WTC11 (cell line): ENCODE measurements around the gene KIF21B. TPM values are rescaled to one million over a fixed set of nuclear protein-coding genes. Genes with fewer than 3 reads are reported as not detected.

ENCODE experiments used
- ATAC-seq: fragments of 200-7000 bp; cut with Tn5 transposase; 2 replicates; pipeline ENCODE4 v1.10.0; 2021; ENCODE audit warnings: mild to moderate bottlenecking, moderate library complexity
- CTCF ChIA-PET: fragments of 300-600 bp; sonication (Branson Sonifier 250); formaldehyde crosslinking; loops from one replicate; lab custom pipeline; 2021; ENCODE audit warnings: antibody characterized with exemption; lab: Charles Lee
- POLR2A ChIA-PET: fragments of 350-600 bp; sonication (Branson Sonifier 250); formaldehyde crosslinking; loops from one replicate; lab custom pipeline; 2021; ENCODE audit warnings: antibody characterized with exemption; lab: Charles Lee
- DNase-seq: peaks from one replicate; pipeline ENCODE4 v3.0.0; 2021; ENCODE audit warnings: low spot score
- H3K27ac Mint-ChIP-seq: 2 replicates; pipeline ENCODE4 v1.8.0; 2021; ENCODE audit warnings: mixed read lengths
- H3K27me3 Mint-ChIP-seq: 2 replicates; pipeline ENCODE4 v1.8.0; 2021; ENCODE audit warnings: low read depth, mild to moderate bottlenecking, moderate library complexity, mixed read lengths
- H3K36me3 Mint-ChIP-seq: 2 replicates; pipeline ENCODE4 v1.8.0; 2021; ENCODE audit warnings: mixed read lengths
- H3K4me1 Mint-ChIP-seq: 2 replicates; pipeline ENCODE4 v1.8.0; 2022; ENCODE audit warnings: mixed read lengths
- H3K4me3 Mint-ChIP-seq: 2 replicates; pipeline ENCODE4 v1.8.0; 2021; ENCODE audit warnings: mild to moderate bottlenecking, moderate library complexity, mixed read lengths
- H3K9me3 Mint-ChIP-seq: 2 replicates; pipeline ENCODE4 v1.8.0; 2021; ENCODE audit warnings: mixed read lengths
- ARID4B ChIP-seq: sonication (generic); formaldehyde crosslinking; IDR thresholded peaks from 2 replicates; pipeline ENCODE4 v1.8.0; 2023; ENCODE audit warnings: missing genetic modification reagents, mild to moderate bottlenecking, borderline replicate concordance
- ATF1 ChIP-seq: sonication (generic); formaldehyde crosslinking; IDR thresholded peaks from 2 replicates; pipeline ENCODE4 v1.8.1; 2023; ENCODE audit warnings: mild to moderate bottlenecking, moderate library complexity, missing genetic modification reagents
- CREM ChIP-seq: sonication (generic); formaldehyde crosslinking; IDR thresholded peaks from 2 replicates; pipeline ENCODE4 v1.8.1; 2022; ENCODE audit warnings: mild to moderate bottlenecking, missing genetic modification reagents, moderate library complexity
- CTCF ChIP-seq: fragments of 200-600 bp; IDR thresholded peaks from 2 replicates; pipeline ENCODE4 v1.8.0; 2022; ENCODE audit warnings: antibody characterized with exemption
- FOXK1 ChIP-seq: sonication (generic); formaldehyde crosslinking; IDR thresholded peaks from 2 replicates; pipeline ENCODE4 v1.8.0; 2022; ENCODE audit warnings: mild to moderate bottlenecking, moderate library complexity, missing genetic modification reagents
- GABPB1 ChIP-seq: sonication (generic); formaldehyde crosslinking; IDR thresholded peaks from 2 replicates; pipeline ENCODE4 v1.8.1; 2023; ENCODE audit warnings: mild to moderate bottlenecking, missing genetic modification reagents
- HMGXB4 ChIP-seq: sonication (generic); formaldehyde crosslinking; IDR thresholded peaks from 2 replicates; pipeline ENCODE4 v1.8.1; 2023; ENCODE audit warnings: mild to moderate bottlenecking, moderate library complexity, missing genetic modification reagents
- JUN ChIP-seq: sonication (generic); formaldehyde crosslinking; IDR thresholded peaks from 2 replicates; pipeline ENCODE4 v1.8.0; 2023; ENCODE audit warnings: mild to moderate bottlenecking, missing genetic modification reagents
- MAX ChIP-seq: sonication (generic); formaldehyde crosslinking; IDR thresholded peaks from 2 replicates; pipeline ENCODE4 v1.8.0; 2022; ENCODE audit warnings: mild to moderate bottlenecking, missing genetic modification reagents
- MXD4 ChIP-seq: fragments of 250-450 bp; sonication (Bioruptor Pico); IDR thresholded peaks from 2 replicates; pipeline ENCODE4 v1.8.0; 2021; ENCODE audit warnings: mild to moderate bottlenecking, moderate library complexity, borderline replicate concordance
- NFATC4 ChIP-seq: fragments of 250-450 bp; sonication (Bioruptor Pico); IDR thresholded peaks from 2 replicates; pipeline ENCODE4 v1.9.0; 2021; ENCODE audit warnings: mild to moderate bottlenecking
- NFE2L1 ChIP-seq: sonication (generic); formaldehyde crosslinking; IDR thresholded peaks from 2 replicates; pipeline ENCODE4 v1.8.1; 2023; ENCODE audit warnings: missing genetic modification reagents
- NR2C2 ChIP-seq: sonication (generic); formaldehyde crosslinking; IDR thresholded peaks from 2 replicates; pipeline ENCODE4 v1.8.0; 2022; ENCODE audit warnings: mild to moderate bottlenecking, missing genetic modification reagents
- NR3C1 ChIP-seq: sonication (generic); formaldehyde crosslinking; conservative IDR thresholded peaks from 2 replicates; pipeline ENCODE4 v1.8.1; 2023; ENCODE audit warnings: low read depth, mild to moderate bottlenecking, missing genetic modification reagents
- PRDM15 ChIP-seq: sonication (generic); formaldehyde crosslinking; IDR thresholded peaks from 2 replicates; pipeline ENCODE4 v1.8.0; 2022; ENCODE audit warnings: missing genetic modification reagents
- PRRX2 ChIP-seq: fragments of 250-450 bp; sonication (Bioruptor Pico); IDR thresholded peaks from 2 replicates; pipeline ENCODE4 v1.8.0; 2021; ENCODE audit warnings: mild to moderate bottlenecking
- SOX15 ChIP-seq: fragments of 250-450 bp; sonication (Bioruptor Pico); IDR thresholded peaks from 2 replicates; pipeline ENCODE4 v1.9.0; 2021; ENCODE audit warnings: mild to moderate bottlenecking
- ZBTB21 ChIP-seq: sonication (generic); formaldehyde crosslinking; IDR thresholded peaks from 2 replicates; pipeline ENCODE4 v1.8.1; 2023; ENCODE audit warnings: mild to moderate bottlenecking, missing genetic modification reagents, borderline replicate concordance
- ZMAT4 ChIP-seq: fragments of 250-450 bp; sonication (Bioruptor Pico); IDR thresholded peaks from 2 replicates; pipeline ENCODE4 v1.9.0; 2021; ENCODE audit warnings: mild to moderate bottlenecking
- ZNF121 ChIP-seq: sonication (generic); formaldehyde crosslinking; IDR thresholded peaks from 2 replicates; pipeline ENCODE4 v1.8.0; 2023; ENCODE audit warnings: missing genetic modification reagents
- ZNF219 ChIP-seq: sonication (generic); formaldehyde crosslinking; IDR thresholded peaks from 2 replicates; pipeline ENCODE4 v1.8.0; 2023; ENCODE audit warnings: missing genetic modification reagents, mild to moderate bottlenecking, borderline replicate concordance
- ZNF263 ChIP-seq: sonication (generic); formaldehyde crosslinking; IDR thresholded peaks from 2 replicates; pipeline ENCODE4 v1.8.1; 2022; ENCODE audit warnings: low read depth, mild to moderate bottlenecking, moderate library complexity, missing genetic modification reagents
- ZNF512 ChIP-seq: sonication (generic); formaldehyde crosslinking; IDR thresholded peaks from 2 replicates; pipeline ENCODE4 v1.8.1; 2022; ENCODE audit warnings: missing genetic modification reagents, borderline replicate concordance
- total RNA-seq: library from RNA; stranded (reverse); gene quantifications from 3 replicates; pipeline ENCODE4 v1.2.3, GENCODE V29; 2021

KIF21B gene
- total RNA-seq, 1 experiment from 2014 or later, result 19.4 TPM

GRCh38 chr1:201041011-201041410, 17.5 kb upstream of the KIF21B start:
- ChIA-PET CTCF (interaction anchor here (1.3 to 10.1 kb wide), 5 partner anchors 17 to 78 kb away, joined by 5 to 153 read pairs (median 94); partner anchors contain the start of gene KIF21B), POLR2A (no interaction called here)
- DNase-seq, result no peak
- TF ChIP-seq ZMAT4 (CRISPR knock-in tag) (no peak), MXD4 (CRISPR knock-in tag) (no peak), GABPB1 (CRISPR knock-in tag) (no peak), CREM (CRISPR knock-in tag) (no peak), NFATC4 (CRISPR knock-in tag) (no peak), NR3C1 (no peak), FOXK1 (CRISPR knock-in tag) (no peak), PRRX2 (CRISPR knock-in tag) (no peak), ZNF219 (CRISPR knock-in tag) (no peak), SOX15 (CRISPR knock-in tag) (no peak)
- Mint-ChIP-seq H3K4me1 (no peaks in the 10 kb centered on the region), H3K27ac (no peak overlapping the region), H3K36me3 (no peaks in the 10 kb centered on the region), H3K27me3 (no peaks in the 10 kb centered on the region), H3K9me3 (no peaks in the 10 kb centered on the region), H3K4me3 (no peak overlapping the region)
- ATAC-seq, result peak; percentile 29

GRCh38 chr1:201039876-201040275, 16.4 kb upstream of the KIF21B start:
- H3K36me3 Mint-ChIP-seq, result no peaks in the 10 kb centered on the region
- ATAC-seq (no peak), DNase-seq (no peak)
- no peak overlapping the region for H3K27ac Mint-ChIP-seq
- H3K9me3 Mint-ChIP-seq, result no peaks in the 10 kb centered on the region
- ChIA-PET CTCF (interaction anchor here (1.2 to 10.1 kb wide), 4 partner anchors 16 to 67 kb away, joined by 4 to 153 read pairs (median 118); partner anchors contain the start of gene KIF21B), POLR2A (no interaction called here)
- no peaks in the 10 kb centered on the region for H3K4me1 Mint-ChIP-seq
- no peaks in the 10 kb centered on the region for H3K27me3 Mint-ChIP-seq
- no peak overlapping the region for H3K4me3 Mint-ChIP-seq
- TF ChIP-seq PRDM15 (CRISPR knock-in tag) (no peak), CREM (CRISPR knock-in tag) (no peak), NFE2L1 (no peak), CTCF (no peak), ARID4B (CRISPR knock-in tag) (no peak), ZNF263 (CRISPR knock-in tag) (no peak), NR2C2 (no peak), ZNF512 (no peak), MAX (CRISPR knock-in tag) (no peak), ZNF121 (no peak), ZBTB21 (CRISPR knock-in tag) (no peak), JUN (no peak), HMGXB4 (CRISPR knock-in tag) (no peak), ATF1 (CRISPR knock-in tag) (no peak)
